Gastrocnemius medialis (tissue), 4 donors: ENCODE data around the gene DAGLA.

ENCODE experiments used
- POLR2A ChIP-seq, 2 donors: fragments of 450-650 bp; IDR thresholded peaks; one replicate each; pipeline ENCODE4 v1.6.1; 2017; ENCODE audit warnings: antibody characterized with exemption in 2 of 2, mild to moderate bottlenecking in 2 of 2, moderate library complexity in 2 of 2
- TF ChIP-seq, protein P1 (sequence below), 5 experiments: fragments of 450-650 bp in 3 of 5; fragments of 200-600 bp in 2 of 5; sonication (generic) in 2 of 5; IDR thresholded peaks in 4 of 5; conservative IDR thresholded peaks in 1 of 5; 1 replicate in 4 of 5; 2 replicates in 1 of 5; pipeline ENCODE4 v1.5.1; 2016 to 2019; ENCODE audit warnings: antibody characterized with exemption in 5 of 5, mild to moderate bottlenecking in 3 of 5, moderate library complexity in 3 of 5

DNA sequence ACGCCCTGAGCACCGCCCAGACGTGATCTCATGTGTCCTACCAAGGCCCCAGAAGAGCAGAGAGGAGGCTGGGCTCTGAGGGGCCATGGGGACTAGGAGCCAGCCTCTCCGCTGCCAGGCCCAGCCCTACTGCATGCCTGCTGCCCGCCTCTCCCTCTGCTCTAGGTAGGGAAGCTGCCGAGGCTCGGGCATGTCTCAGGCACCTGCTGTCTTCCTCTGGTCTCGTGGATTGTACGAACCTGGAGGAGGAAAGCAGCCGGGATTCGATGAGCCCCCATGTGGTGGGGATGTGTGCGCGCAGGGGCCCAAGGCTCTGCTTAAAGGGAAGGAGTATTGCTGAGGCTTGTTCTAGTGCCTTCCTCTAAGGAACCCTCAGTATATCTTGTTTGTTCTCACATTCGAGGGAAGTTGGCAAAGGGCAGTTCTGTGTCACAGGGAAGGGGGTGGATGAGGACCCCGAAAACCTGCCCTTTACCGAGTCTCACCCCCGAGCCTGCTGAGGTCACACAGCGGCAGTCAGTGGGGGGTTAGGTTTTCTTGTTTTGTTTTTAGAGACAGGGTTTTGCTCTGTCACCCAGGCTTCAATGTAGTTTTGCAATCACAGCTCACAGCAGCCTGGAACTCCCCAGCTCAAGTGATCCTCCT is 21.2 kb downstream of the DAGLA start:
- TF ChIP-seq, protein P1, sequence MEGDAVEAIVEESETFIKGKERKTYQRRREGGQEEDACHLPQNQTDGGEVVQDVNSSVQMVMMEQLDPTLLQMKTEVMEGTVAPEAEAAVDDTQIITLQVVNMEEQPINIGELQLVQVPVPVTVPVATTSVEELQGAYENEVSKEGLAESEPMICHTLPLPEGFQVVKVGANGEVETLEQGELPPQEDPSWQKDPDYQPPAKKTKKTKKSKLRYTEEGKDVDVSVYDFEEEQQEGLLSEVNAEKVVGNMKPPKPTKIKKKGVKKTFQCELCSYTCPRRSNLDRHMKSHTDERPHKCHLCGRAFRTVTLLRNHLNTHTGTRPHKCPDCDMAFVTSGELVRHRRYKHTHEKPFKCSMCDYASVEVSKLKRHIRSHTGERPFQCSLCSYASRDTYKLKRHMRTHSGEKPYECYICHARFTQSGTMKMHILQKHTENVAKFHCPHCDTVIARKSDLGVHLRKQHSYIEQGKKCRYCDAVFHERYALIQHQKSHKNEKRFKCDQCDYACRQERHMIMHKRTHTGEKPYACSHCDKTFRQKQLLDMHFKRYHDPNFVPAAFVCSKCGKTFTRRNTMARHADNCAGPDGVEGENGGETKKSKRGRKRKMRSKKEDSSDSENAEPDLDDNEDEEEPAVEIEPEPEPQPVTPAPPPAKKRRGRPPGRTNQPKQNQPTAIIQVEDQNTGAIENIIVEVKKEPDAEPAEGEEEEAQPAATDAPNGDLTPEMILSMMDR (IDR thresholded peaks at IDR 0.05 in 4 of 5, conservative IDR thresholded peaks at IDR 0.05 in 1 of 5) = peak in 2 of 5 experiments; percentile 17 to 19
- no peak for TF ChIP-seq POLR2A (IDR thresholded peaks at IDR 0.05)
